ENCODE measurements around the gene WDR3. TPM values are rescaled to one million over a fixed set of nuclear protein-coding genes. Genes with fewer than 3 reads are reported as not detected.

The WDR3 gene
- 10 to 100 TPM; 33.8 to 57.1 TPM for total RNA-seq

DNA sequence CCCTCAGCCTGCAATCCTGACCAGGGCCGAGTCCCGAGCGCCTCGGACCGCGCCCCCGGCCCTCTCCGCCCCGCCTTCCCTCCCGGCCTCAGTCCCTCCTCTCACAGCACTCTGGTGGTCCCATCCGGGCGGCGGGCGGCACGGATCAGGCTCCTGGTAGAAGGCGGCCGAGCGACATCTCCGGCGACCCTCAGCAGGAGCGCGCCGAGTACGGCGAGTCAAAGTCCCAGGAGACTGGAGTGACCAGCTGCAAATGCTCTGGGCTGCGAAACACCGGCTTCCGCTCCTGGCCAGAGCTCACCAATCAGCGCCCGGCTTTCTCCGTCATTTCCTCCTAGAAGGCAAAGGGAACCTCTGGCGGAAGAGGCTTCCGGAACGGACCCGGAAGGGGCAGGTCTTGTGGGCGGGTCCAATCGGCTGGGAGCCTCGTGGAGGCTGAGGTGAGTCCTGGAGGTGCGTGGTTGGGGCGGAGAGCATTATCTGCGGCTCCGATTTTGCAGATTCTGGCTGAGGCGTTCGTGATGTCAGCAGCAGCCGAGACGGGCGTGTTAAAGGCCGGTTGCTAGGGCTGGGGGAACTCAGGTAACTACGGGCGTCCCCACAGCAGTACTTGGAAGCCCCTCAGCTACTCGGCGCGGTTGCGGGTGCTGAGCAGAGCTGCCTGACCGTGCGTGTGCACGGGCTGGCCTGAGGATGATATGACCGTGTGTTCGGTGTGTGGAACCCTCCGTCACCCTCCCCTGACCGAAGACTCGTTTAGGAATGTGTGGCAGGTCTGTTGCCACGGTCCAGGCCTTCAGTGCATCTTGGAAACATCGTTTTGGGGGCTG lies at the start of gene WDR3, which contains the start of gene GDAP2:
Gene WDR3, plus strand, starts transcription at position 397 of the 830 bp plus-strand sequence. CDS start 3,581 bp downstream, outside the sequence.
Gene GDAP2, minus strand, starts transcription at position 279 of the 830 bp plus-strand sequence. CDS start 9,264 bp downstream, outside the sequence.
- ATAC-seq (replicated peaks), result peak; percentile 99

DNA sequence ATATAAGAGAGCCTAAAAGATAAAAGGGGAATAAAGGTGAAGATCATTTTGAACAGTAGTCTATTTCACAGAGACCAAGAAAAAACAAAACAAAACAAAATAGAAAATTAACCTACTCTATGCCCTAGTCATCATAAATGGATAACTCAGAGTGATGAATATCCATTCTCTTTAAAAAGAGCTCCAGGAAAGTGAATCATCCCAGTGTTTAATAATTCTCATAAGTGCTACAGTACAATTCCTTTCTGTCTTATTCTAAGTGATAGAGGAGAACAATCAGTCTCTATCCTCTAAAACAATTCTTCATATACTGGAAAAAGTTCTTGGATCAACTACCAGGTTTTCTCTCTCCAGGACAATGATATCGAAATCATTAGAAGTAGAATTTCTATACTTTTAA lies 45.9 kb upstream of the WDR3 start:
- Mint-ChIP-seq H3K4me1 (no peaks in the 10 kb centered on the region), H3K4me3 (no peak overlapping the region), H3K36me3 (ENCODE audit: low read depth) (peaks cover 54% of the 10 kb centered on the region), H3K9me3 (no peaks in the 10 kb centered on the region), H3K27me3 (no peaks in the 10 kb centered on the region), H3K27ac (peak overlapping the region; percentile 29)
- no peak for ATAC-seq (replicated peaks)

More for the DNA sequence above, at the start of gene WDR3, which contains the start of gene GDAP2:
- Mint-ChIP-seq H3K27me3 (no peaks in the 10 kb centered on the region), H3K4me1 (peaks cover 38% of the 10 kb centered on the region), H3K27ac (peak within 1 kb of the TSS; percentile 95), H3K36me3 (ENCODE audit: low read depth) (peaks cover 51% of the 10 kb centered on the region), H3K9me3 (no peaks in the 10 kb centered on the region), H3K4me3 (peak within 1 kb of the TSS; percentile 99)

DNA sequence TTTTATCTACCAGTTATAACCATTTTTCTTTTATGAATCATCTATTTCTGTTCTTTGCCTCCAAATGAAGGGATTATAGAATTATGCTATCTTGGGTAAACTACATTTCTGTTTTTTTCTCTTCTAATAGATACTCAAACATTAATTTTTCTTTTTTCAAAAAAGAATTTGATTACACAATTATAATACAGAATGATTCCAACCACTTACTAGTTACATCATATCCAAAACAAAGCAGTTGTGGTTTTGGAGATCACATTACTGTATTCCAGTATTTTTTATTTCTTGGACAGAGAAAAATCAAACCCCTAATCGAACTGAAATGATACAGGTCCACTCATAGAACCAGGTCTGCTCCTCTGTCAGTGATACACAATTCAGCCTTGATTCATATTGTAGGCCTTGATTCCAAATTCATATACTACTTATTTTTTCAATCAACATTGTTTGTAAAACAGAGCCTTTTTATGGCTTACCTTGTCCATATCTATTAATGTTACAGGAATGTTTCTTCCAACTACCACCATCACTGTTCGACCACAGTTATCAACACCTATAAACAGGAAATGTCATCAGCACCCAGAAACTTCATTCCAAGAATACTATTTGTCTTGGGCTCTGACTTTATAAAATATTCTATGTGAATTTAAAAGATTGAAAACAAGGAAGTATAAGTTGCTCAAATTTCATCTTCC lies 43.3 kb upstream of the WDR3 start:
- H3K9me3 Mint-ChIP-seq, result no peaks in the 10 kb centered on the region
- H3K27me3 Mint-ChIP-seq, result no peaks in the 10 kb centered on the region
- H3K36me3 Mint-ChIP-seq (ENCODE audit: low read depth), result peaks cover 63% of the 10 kb centered on the region
- no peak overlapping the region for H3K4me3 Mint-ChIP-seq
- ATAC-seq (replicated peaks), result no peak
- H3K4me1 Mint-ChIP-seq, result no peaks in the 10 kb centered on the region
- no peak overlapping the region for H3K27ac Mint-ChIP-seq

DNA sequence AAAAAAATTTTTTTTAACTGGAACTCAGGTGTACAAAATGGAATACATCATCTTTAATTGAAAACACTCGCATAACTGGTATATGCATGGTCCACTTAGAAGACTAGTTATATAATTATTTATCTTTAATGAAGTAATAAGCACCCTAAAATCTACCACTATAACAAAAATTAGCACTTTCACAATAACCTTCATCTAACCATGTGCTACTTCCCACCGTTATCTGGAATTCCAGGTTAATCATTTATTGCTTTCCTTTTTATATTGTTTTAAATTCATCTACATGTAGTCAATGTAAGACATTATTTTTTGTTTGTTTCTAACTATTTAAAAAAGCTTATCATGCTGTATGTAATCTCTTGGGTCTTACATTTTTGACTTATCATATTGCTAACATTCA lies 39.1 kb upstream of the WDR3 start:
- Mint-ChIP-seq H3K4me1 (peaks cover under 1% of the 10 kb centered on the region), H3K4me3 (no peak overlapping the region), H3K36me3 (ENCODE audit: low read depth) (peaks cover 55% of the 10 kb centered on the region), H3K27me3 (no peaks in the 10 kb centered on the region), H3K9me3 (no peaks in the 10 kb centered on the region), H3K27ac (no peak overlapping the region)
- ATAC-seq (replicated peaks), result no peak

DNA sequence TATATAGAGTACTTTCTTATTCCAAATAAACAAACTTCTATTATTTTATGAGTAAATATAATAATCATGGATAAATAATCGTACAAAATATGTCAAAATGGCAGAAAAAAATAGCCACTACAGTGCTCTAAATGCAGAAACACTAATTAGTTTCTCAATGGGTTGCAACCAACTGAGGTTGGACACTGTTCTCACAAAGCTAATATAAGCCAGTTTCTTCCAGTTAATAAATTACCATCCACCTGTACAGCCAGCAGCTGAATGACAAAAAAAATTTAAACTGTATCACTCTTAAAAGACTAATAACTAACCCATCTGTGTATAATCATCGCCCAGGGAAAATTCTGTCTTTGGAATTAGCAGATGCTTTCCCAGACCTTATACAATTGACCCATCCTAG lies 37.0 kb upstream of the WDR3 start:
- no peak for ATAC-seq (replicated peaks)
- Mint-ChIP-seq H3K4me1 (peaks cover 4% of the 10 kb centered on the region), H3K27ac (no peak overlapping the region), H3K4me3 (no peak overlapping the region), H3K9me3 (no peaks in the 10 kb centered on the region), H3K27me3 (no peaks in the 10 kb centered on the region), H3K36me3 (ENCODE audit: low read depth) (peaks cover 56% of the 10 kb centered on the region)

DNA sequence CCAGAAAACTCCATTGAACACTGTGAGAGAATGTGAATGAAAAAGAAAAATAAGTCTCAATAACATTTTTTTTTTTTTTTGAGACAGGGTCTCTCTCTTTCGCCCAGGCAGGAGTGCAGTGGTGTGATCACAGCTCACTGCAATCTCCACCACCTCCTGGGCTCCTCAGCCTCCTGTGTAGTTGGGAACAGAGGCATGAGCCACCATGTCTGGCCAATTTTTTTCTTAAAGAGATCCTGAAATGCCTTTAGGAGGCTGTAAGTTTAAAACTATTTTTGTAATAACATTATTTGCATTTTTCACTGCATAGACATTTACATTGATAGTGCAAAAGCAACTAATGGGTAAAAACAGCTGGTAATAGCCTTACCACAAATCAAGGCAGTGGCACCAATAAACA lies 35.5 kb upstream of the WDR3 start:
- Mint-ChIP-seq H3K27me3 (no peaks in the 10 kb centered on the region), H3K9me3 (no peaks in the 10 kb centered on the region), H3K27ac (no peak overlapping the region)

DNA sequence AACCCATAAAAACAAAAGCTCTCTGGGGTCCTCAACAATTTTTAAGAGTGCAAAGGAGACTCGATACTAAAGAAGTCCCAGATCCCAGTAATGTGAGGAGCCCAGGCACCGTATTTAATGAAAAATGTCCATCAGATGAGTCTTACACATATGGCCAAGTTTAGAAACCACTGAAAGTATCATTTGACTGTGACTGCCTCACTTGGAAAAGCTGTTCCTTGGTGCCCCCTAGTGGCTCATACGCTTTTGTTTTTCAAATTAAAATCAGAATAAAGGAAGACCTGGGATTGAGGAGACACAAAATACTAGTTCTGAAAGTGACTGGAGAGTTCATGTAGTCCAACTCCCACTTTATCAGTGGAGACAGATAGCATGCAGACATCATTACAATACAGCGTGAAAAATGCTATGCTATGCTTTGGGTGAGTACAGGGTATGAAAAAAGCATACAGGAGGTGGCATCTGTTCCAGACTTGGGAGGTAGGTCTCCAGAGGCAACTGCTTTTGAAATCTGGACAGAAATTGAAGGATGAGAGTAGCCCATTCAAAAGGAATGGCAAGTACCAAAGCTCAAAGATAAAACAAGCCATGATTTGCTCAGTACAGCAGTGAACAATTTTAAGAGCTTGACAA lies 33.9 kb upstream of the WDR3 start:
- no peak overlapping the region for H3K4me3 Mint-ChIP-seq
- H3K36me3 Mint-ChIP-seq (ENCODE audit: low read depth), result peaks cover 69% of the 10 kb centered on the region
- no peaks in the 10 kb centered on the region for H3K9me3 Mint-ChIP-seq
- H3K27me3 Mint-ChIP-seq, result no peaks in the 10 kb centered on the region
- ATAC-seq (replicated peaks), result peak; percentile 92
- no peak overlapping the region for H3K27ac Mint-ChIP-seq
- H3K4me1 Mint-ChIP-seq, result peaks cover 4% of the 10 kb centered on the region

More for the DNA sequence above, 35.5 kb upstream of the WDR3 start:
- Mint-ChIP-seq H3K36me3 (ENCODE audit: low read depth) (peaks cover 65% of the 10 kb centered on the region), H3K4me1 (peaks cover 4% of the 10 kb centered on the region), H3K4me3 (no peak overlapping the region)
- ATAC-seq (replicated peaks), result no peak

DNA sequence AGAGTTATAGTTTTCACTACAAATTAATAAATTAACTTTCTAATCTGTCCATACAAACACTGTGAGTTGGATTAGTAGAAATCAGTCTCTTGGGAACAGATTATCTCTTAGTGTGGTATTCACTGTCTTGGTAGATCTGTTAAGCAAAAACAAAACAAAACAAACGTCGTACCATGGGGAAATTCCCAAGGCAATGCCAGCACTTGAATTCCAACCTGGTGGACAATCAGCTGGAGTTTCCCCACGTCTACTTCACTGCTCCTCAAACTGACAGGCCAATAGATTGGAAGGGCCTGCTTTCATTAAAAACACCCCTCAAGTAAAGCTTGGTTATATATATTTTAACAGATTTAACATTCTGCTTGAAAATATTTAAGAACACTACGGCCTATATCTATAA lies 32.0 kb upstream of the WDR3 start:
- peak overlapping the region; percentile 8 for H3K27ac Mint-ChIP-seq
- H3K4me1 Mint-ChIP-seq, result peaks cover 4% of the 10 kb centered on the region
- H3K9me3 Mint-ChIP-seq, result no peaks in the 10 kb centered on the region
- peaks cover 68% of the 10 kb centered on the region for H3K36me3 Mint-ChIP-seq (ENCODE audit: low read depth)
- no peak for ATAC-seq (replicated peaks)
- no peak overlapping the region for H3K4me3 Mint-ChIP-seq
- no peaks in the 10 kb centered on the region for H3K27me3 Mint-ChIP-seq

DNA sequence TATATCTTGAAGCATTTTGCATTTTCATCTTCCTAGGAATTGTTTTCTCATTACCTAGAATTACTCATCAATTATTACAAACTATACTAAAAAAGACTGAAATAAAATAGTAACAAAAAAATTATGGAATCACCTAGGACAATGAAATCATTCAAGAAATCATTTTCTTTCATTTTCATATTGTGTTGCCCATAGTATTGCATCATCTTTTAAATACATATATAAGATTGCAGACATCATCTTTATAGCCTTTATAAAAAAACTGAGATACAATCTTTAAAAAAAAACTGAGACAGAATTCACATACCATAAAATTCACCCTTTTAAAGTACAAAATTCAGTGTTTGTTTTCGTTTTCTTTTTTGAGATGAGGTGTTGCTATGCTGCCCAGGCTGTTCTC lies 29.7 kb upstream of the WDR3 start:
- Mint-ChIP-seq H3K27ac (peak overlapping the region; percentile 73), H3K36me3 (ENCODE audit: low read depth) (peaks cover 84% of the 10 kb centered on the region), H3K4me3 (no peak overlapping the region), H3K4me1 (peaks cover 4% of the 10 kb centered on the region), H3K9me3 (no peaks in the 10 kb centered on the region), H3K27me3 (no peaks in the 10 kb centered on the region)
- no peak for ATAC-seq (replicated peaks)

DNA sequence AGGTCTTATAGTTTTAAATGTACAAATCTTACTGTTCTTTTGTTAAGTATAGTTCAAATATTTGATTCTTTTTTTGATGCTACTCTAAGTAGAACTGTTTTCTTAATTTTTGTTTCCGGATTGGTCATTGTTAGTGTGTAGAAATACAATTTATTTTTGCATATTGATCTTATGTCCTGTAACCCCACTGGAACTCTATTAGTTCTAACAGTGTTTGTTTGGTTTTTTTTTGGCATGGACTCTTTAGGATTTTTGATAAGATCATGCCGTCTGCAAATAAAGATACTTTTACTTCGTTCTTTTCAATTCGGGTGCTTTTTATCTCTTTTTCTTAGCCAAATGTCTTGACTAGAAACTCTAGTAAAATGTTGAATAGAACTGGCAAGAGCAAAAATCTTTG lies 26.6 kb upstream of the WDR3 start:
- Mint-ChIP-seq H3K4me3 (no peak overlapping the region), H3K36me3 (ENCODE audit: low read depth) (peaks cover 88% of the 10 kb centered on the region), H3K9me3 (no peaks in the 10 kb centered on the region), H3K4me1 (no peaks in the 10 kb centered on the region), H3K27me3 (no peaks in the 10 kb centered on the region), H3K27ac (no peak overlapping the region)
- no peak for ATAC-seq (replicated peaks)

DNA sequence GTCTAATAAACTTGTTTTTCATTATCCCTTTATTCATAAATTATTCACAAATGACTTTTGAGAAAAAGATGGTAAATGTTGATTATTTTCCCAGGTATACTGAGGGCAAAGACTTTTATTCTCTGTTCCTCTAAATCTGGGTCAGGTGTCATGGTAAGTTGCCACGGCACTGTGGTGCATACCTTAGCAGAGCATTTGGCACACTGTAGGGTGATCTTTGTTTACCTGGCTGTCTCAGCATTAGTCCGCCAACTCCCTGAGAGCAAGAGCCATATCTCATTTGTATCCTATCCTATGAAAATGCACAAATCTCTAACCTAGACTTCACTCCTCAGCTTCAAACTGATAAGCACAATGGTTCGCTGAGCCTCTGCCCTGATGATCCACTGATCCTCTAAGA lies 25.1 kb upstream of the WDR3 start:
- Mint-ChIP-seq H3K27me3 (no peaks in the 10 kb centered on the region), H3K27ac (no peak overlapping the region), H3K9me3 (no peaks in the 10 kb centered on the region), H3K4me3 (no peak overlapping the region), H3K36me3 (ENCODE audit: low read depth) (peaks cover 78% of the 10 kb centered on the region), H3K4me1 (no peaks in the 10 kb centered on the region)
- ATAC-seq (replicated peaks), result no peak

DNA sequence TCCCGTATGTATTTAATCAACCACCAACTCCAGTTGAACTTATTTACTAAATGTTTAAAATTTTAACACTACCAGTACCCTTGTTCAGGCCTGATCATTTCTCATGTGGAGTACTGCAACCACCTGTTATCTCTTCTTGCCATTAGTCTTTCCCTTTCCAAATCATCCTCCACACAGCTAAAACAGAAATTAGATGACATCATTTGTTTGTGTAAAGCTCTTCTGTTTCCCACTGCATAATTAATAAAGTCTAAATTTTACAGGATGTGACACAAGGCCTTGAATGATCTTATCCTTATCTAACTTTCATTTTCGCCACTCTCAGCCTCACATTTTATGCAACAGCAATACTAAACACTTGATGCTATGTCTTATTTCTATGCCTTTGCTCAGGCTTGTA lies 24.5 kb upstream of the WDR3 start:
- Mint-ChIP-seq H3K9me3 (no peaks in the 10 kb centered on the region), H3K36me3 (ENCODE audit: low read depth) (peaks cover 81% of the 10 kb centered on the region), H3K27ac (no peak overlapping the region), H3K4me3 (no peak overlapping the region), H3K4me1 (no peaks in the 10 kb centered on the region), H3K27me3 (no peaks in the 10 kb centered on the region)
- no peak for ATAC-seq (replicated peaks)

DNA sequence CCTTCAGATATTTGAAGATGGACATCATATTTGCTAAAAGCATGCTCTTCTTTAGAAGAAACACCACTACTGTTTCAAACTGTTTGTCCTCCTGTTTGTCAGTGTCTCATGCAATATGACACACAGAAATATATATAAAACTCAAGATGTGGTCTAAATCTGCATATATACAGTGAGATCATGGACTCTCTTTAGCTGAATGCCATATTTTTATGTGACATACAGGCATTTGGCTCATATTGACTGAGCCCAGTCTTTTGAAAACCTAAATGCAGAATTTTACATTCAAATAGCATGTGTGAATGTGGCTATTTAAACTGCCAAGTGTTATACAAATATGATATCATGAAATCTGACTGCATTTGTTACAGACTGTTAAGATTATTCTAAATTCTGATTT lies 18.5 kb upstream of the WDR3 start:
- no peaks in the 10 kb centered on the region for H3K27me3 Mint-ChIP-seq
- no peak for ATAC-seq (replicated peaks)
- H3K4me3 Mint-ChIP-seq, result no peak overlapping the region
- H3K36me3 Mint-ChIP-seq (ENCODE audit: low read depth), result peaks cover 84% of the 10 kb centered on the region
- no peak overlapping the region for H3K27ac Mint-ChIP-seq
- H3K4me1 Mint-ChIP-seq, result no peaks in the 10 kb centered on the region
- H3K9me3 Mint-ChIP-seq, result no peaks in the 10 kb centered on the region

DNA sequence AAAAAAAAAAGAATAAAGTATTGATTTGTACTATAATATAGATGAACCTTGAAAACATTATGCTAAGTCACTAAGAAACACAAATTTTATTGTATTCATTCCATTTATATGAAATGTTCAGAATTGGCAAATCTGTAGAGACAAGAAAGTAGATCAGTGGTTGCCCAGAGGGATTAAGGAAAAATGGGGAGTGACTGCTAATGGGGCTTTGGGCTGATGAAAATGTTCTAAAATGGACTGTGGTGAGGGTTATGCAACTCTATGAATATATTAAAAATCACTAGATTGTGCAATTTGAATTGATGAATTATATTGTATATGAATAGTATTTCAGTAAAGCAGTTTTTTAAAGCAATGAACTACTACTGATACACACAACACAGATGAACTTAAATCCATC lies 10.2 kb upstream of the WDR3 start:
- Mint-ChIP-seq H3K27ac (no peak overlapping the region), H3K4me1 (no peaks in the 10 kb centered on the region)
- ATAC-seq (replicated peaks), result no peak

More for the DNA sequence above, 10.2 kb upstream of the WDR3 start:
- Mint-ChIP-seq H3K27me3 (no peaks in the 10 kb centered on the region), H3K36me3 (ENCODE audit: low read depth) (peaks cover 61% of the 10 kb centered on the region), H3K4me3 (no peak overlapping the region), H3K9me3 (no peaks in the 10 kb centered on the region)
